Glomerular endothelial cell (primary cell): ENCODE data around the gene RCBTB1. TPM values are rescaled to one million over a fixed set of nuclear protein-coding genes. Genes with fewer than 3 reads are reported as not detected.
"Not testable (repeated sequence)": the region's sequence is repeated elsewhere in the genome, so short reads cannot be mapped to it uniquely, and the experiment has no call there.

Experiments used
- DNase-seq: peaks from one replicate; pipeline ENCODE4 v3.0.0-alpha.2; 2011; ENCODE audit warnings: low read depth, low spot score; ENCODE audit errors: extremely low read depth
- total RNA-seq: library from RNA; depleted of rRNA; stranded (reverse); fragments of >200 nt; gene quantifications from 2 replicates; pipeline ENCODE4 v1.2.3, GENCODE V29; 2015

RCBTB1 gene
- total RNA-seq, 1 donor from 2014 or later: 24.2 TPM

DNA sequence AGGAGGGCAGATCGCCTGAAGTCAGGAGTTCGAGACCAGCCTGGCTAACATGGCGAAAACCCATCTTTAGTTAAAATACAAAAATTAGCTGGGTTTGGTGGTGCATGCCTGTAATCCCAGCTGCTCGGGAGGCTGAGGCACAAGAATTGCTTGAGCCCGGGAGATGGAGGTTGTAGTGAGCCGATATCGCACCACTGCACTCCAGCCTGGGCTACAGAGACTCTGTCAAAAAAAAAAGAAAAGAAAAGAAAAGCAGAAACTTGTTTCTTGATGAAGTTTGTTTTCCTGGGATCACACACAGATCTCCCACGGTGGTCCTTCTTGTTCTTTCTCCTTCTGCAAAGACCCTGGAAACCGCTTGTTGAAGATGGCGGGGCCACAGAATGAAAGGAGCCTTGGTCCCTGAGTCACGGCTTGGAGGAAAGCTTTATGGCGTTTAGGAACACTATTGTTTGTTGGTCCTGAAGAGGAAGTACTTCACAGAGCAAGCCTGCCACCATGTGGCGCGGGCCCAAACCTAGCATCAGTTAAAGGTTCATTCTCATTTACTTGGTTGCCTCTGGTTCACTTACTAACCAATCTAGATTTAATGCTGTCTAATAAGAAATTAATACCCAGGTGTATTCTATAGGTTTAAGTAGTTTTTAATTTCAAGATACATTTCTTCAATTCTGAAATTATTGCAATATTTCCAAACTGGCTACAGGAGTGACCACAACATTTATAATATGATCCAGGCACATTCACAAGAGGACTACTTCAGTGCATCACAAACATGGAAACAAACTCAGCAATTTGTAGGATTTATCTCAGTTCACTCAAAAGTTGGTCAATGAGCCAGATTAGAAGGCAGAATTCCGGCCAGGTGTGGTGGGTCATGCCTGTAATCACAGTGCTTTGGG lies 21.6 kb upstream of the RCBTB1 start:
- no peak for DNase-seq

DNA sequence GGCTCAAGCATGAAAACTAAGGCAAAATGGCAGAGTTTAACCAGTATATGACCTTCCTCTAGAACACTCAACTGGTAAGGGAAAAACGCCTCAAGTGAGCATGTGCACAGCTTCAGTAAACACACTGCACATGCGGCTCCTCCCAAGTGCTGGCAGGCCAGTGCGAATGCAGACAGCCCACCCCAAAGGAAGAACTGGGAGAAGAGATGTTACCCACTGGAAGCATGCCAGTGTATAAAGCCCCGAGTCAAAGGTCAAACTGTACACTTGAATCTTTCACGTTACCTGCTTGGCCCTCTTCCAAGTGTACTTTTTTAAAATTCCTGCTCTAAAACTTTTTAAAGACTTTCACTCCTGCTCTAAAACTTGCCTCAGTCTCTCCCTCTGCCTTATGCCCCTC lies 19.2 kb upstream of the RCBTB1 start:
- DNase-seq: no peak

DNA sequence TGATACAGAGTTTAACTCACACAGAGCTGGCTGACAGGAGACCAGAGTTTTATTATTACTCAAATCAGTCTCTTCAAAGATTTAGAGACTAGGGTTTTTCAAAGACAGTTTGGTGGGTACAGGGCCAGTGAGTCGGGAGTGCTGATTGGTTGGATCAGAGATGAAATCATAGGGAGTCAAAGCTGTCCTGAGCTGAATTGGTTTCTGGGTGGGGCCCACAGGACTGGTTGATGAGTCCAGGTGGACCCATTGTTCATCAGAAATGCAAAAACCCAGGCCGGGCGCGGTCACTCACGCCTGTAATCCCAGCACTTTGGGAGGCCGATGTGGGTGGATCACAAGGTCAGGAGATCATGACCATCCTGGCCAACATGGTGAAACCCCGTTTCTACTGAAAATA lies 17.3 kb upstream of the RCBTB1 start:
- not testable (repeated sequence) for DNase-seq

DNA sequence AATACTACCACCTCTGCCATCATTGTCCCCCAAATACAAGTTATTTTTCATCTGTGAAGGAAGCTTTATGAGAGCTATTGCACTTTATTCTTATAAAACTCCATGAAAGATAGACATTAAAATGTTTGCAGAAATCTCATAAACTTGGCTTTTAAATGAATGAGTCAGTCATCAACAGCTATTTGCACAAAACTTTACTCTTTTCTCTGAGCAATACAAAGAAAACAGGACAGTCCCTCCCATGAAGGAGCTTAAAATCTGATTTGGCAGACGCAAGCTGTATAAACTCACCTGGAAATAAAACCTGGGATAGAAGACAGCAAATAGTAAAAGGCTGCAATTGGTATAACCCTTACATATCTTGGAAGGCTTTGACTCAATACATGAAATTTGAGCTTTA lies 16.6 kb upstream of the RCBTB1 start:
- DNase-seq: no peak

DNA sequence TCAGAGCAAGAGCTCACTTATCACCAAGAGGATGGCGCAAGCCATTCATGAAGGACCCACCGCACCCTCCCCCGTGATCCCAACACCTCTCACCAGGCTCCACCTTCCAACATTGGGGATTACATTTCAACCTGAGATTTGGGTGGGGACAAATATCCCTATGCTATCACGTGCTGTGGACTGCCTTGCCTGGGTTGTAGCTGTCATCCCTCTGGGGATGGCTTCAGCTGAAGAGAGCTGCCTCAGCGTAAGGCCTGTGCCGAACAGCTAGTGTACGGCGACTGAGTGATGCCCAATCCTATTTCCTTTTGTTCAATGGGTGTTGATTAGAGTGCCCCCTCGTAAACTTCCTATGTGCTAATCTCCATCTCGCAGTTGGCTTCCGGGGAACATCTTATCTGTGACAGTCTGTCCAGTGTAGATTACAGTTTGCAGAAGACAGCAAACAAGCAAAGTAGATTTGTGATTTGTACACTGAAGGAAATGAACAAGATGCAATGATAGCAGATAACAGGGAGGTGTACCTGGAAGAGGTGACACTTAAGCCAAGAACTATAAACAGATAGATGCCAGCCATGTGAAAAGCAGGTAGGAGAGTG lies 11.8 kb upstream of the RCBTB1 start:
- DNase-seq: no peak

DNA sequence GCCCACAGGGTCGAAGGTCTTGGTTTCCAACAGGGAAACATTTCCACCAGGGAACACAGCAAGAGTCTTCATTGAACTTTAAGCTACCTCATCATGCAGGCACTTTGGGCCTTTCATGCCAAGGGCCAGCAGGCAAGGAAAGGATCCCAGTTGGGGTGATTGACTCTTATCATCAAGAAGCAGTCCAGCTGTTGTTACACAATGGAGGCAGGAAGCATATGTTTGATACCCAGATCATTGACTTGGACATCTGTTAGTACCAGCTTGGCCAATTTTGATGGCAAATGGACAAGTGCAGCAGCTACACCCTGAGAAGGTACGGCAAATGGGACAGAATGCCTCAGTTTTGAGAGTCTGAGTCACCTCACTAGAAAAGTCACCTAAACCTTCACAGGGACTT lies 10.9 kb upstream of the RCBTB1 start:
- no peak for DNase-seq

DNA sequence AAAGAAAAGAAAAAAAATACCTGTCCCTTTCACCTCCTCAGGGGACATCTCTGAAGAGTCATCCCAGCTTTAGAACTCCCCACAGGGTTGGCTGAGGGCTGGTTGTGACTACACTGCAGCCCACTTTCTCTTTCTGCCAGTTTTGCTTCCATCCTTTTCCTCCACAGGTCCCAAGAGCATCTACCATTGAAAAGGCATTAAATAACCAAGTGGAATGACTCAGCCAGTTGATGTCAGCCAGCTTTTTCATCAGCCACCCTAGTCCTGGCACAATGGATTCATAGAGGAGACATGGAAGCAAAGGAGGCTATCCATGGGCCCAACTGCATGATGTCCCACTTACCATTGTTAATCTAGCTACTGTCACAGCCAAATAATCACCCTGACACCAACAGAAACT lies 9.2 kb upstream of the RCBTB1 start:
- DNase-seq: no peak

DNA sequence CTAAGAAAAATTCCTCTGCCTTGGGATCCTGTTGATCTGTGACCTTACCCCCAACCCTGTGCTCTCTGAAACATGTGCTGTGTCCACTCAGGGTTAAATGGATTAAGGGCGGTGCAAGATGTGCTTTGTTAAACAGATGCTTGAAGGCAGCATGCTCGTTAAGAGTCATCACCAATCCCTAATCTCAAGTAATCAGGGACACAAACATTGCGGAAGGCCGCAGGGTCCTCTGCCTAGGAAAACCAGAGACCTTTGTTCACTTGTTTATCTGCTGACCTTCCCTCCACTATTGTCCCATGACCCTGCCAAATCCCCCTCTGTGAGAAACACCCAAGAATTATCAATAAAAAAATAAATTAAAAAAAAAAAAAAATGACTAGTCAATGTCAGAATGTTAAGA lies 8.5 kb upstream of the RCBTB1 start:
- DNase-seq: not testable (repeated sequence)

DNA sequence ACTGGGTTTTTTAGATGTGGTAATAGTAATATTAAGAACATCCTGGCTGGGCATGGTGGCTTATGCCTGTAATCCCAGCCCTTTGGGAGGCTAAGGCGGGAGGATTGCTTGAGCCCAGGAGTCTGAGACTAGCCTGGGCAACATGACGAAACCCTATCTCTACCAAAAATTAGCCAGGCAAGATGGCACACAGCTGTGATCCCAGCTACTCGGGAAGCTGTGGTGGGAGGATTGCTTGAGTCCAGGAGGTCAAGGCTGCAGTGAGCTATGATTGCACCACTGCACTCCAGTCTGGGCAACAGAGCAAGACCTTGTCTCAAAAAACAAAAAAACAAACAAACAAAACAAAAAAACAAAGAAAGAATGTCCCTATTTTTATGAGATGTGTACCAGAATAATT lies 5.4 kb upstream of the RCBTB1 start:
- not testable (repeated sequence) for DNase-seq

DNA sequence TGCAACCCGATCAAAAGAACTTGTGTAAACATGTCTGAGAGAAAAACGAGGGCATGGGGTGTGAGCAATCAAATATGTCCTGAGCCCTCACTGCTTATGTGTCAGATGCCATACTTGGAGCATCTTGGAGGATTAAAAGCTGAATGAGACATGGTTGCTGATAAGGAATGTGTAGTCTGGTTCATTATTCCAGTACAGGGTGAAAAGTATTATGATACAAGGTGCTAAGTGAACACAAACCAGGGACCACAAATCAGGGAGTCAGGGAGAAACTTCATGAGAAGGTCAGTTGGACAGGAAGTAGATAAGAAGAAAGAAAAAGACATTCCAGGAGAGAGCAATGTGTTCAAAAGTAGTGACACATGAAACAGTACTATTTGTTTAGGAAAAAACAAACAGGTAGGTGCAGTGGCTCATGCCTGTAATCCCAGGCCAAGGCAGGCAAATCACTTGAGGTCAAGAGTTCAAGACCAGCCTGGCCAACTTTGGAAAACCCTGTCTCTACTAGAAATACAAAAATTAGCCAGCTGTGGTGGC lies 2.0 kb upstream of the RCBTB1 start:
- DNase-seq: no peak

DNA sequence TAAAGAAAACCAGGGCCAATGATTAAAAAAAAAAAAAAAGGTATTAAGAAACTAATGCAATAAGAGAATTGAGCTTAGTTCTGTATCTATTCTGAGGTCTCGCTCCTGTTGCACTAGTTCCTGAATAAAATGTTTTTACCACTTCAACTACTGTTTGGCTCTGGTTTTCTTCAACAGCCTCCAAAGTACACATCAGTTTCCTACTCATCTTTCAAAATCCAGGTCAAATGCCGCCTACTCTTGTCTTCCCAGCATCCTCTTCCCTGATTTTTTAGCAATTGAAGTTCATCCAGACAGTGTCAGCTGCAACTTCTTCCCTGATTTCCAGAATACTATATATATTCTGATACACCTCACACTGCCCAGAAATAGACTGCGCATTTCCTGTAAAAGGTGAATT lies 1.4 kb upstream of the RCBTB1 start:
- DNase-seq: no peak

DNA sequence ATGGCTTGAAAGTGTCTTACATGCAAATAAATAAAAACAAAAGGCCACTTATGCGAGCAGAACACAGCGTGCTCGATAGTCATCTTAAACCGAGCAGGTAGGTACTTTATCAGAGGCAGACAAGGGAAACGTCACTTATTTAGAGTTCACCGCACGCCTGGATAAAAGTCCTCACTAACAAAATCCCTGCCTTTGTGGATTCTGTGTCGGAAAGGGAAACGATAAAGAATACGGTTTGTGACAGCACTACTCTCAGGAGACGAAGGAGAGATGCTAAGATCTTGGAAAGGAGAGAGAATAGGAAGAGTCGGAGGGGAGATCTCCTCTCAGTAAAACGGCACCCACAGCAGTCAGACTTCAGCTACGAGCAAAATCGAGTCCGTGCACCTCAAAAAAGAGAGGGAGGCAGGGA lies 581 bp downstream of the RCBTB1 start:
- DNase-seq: no peak

DNA sequence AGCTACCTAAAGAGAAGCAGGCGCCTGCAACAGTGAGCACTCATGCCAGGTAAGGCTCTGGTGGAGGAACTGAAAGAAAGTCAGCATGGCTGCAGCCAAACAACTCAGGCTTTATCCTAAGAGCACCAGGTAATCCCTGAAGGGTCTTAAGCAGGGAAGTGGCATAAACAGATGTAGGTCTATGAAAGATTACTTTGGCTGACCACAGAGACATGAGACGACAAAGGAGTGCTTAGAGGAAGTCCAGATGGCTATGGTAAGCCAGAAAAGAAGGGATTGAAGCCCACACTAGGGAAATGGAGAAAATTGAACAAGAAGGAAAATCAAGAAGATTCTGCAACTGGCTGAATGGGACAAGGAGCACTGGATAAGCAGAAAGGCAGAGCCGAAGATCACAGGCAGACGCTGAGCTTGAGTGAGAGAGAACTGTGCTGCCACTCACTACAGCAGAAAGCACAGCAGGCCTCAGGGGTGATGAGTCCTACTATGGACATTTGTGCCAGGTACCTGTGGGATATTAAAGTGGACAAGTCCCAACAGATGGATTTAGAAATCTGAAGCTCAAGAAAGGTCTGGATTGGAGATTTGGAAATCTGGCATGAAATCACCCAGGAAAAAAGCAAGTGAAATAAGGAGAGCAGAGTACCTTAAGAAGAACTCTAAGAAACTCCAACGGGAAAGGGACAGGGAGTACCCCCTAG lies 4.2 kb downstream of the RCBTB1 start:
- no peak for DNase-seq

DNA sequence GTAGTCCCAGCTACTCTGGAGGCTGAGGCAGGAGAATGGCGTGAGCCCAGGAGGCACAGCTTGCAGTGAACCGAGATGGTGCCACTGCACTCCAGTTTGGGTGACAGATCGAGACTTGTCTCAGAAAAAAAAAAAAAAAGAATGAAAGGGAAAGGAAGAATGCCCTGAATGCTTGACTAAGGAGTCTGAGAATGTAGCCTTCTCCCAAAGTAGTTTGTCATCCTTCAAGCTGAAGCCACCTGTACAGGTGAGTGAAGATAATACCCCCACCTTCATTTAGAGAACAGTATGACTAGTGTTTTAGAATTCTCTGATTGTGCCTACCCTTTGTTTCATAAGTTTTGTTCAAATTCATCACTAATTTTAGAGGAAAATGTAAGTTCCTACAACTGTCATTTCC lies 5.9 kb downstream of the RCBTB1 start:
- DNase-seq: no peak

DNA sequence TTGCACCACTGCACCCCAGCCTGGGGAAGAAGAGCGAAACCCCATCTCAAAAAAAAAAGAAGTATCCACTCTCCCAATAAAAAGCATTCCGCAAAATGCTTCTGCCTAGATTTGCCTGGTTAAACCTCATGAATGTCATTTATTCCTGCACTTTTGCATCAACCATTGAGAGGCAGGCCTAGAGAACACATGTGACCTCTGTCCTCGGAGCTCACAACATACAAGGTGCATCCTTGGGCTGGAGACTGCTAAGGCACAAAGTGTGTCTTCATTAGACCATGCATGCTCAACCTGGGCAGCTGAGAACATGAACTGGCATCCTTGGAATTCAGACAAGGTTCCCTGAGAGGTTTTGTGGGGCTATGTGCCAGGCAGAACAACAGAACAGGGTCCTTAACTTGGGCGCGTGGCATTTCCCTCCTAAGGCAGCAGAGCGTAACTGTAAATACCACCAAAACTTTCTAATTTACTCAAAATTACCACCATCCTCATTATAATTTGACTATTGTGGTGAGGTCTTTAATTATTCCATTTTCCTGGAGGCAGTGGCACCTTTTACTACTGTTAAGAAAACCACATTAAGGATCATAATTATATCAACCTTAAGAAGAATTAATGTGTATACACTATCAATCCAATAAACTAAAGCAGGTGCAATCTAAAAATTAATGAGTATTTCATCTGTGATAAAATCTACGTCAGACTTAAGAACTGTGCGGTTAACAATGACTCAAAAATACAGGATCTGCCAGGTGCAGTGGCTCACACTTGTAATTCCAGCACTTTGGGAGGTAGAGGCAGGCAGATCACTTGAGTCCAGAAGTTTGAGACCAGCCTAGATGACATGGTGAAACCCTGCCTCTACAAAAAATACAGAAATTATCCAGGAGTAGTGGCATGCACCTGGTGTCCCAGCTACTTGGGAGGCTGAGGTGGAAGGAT lies 13.8 kb downstream of the RCBTB1 start:
- no peak for DNase-seq

DNA sequence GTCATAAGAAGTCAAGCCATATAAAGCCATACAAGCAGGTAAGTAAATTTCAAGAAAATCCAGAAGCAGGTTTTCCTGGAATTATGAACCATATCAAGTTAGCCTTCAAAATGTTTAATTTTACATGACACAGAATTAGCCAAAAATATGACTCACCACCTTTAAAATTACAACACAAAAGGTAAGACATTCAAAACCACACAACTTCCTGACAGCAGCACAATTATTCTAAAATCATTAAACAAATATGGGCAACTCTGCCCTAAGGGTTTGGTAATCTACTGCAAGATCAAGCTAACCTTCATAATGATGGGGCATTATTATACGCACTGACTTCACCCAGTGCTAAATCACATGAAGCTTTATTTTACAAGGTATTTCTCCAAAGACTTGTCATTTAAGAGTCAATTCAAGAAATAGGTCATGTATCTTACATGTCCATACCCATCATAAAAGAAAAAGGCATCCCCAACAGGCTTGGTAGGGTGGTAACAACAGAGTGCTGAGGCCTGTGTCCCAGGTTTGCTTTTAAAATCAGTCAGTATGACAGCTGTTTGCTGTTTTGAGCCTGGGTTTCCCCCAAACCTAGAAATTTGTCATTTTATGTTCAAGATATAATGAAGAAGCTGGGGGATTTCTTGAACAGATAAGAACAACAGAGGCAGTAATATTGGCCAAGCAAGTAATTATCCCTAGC lies 15.2 kb downstream of the RCBTB1 start:
- DNase-seq: no peak

DNA sequence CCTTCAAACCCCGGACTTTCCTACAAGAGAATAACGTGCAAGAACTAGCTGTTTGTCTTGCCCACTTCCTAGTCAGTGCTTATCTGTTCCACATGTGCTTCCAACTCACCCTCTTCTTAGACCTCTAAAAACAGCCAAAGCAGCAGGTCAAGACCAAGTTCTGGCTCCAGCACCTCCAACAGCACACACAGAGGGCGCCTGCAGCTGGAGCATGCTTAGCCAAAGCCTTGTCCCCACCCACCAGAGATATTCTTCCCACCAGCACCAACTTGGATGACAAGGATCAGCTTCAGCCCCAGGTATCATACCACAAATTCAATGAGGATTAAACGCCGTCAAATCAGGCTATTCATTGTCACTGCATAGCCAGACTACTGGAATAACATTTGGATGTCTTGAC lies 17.9 kb downstream of the RCBTB1 start:
- DNase-seq: no peak

DNA sequence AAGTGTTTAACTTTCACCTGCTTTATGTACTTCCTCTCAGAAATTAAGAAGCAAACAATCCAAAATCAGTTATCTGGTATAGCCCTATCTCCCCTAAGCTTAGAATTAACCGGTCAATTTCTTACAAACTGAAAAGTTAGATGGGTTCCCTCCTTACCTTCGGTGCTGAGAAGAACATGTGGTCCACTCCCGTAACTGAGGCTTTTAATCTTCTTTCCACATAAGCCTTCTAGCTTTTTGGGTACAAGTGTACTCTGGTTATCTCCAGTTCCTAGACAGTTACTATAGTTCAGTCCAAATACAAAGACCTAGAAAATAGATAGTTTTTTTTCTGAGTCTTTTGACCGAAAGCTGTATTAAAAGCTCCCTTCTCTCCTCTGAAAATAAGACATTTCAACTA lies 18.9 kb downstream of the RCBTB1 start:
- no peak for DNase-seq

DNA sequence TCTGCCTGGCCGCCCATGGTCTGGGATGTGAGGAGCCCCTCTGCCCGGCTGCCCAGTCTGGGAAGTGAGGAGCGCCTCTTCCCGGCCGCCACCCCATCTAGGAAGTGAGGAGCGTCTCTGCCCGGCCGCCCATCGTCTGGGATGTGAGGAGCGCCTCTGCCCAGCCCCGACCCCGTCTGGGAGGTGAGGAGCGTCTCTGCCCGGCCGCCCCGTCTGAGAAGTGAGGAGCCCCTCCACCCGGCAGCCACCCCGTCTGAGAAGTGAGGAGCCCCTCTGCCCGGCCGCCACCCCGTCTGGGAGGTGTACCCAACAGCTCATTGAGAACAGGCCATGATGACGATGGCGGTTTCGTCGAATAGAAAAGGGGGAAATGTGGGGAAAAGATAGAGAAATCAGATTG lies 19.9 kb downstream of the RCBTB1 start:
- DNase-seq: not testable (repeated sequence)

DNA sequence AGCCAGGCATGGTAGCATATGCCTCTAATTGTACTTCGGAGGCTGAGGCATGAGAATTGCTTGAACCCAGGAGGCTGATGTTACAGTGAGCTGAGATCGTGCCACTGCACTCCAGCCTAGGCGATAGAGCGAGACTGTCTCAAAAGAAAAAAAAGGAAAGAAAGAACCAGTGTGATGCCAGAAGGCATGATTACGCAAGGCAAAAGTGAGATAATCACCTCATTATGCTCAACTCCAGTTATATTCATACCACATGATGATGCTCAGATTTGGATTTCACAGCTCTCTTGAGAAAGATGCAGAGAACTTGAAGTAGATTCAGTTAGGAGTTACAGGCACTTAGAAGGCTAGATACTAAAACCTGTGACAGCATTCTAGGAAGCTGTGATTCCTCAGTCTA lies 21.8 kb downstream of the RCBTB1 start:
- DNase-seq: no peak
